ENCODE measurements around the gene BTN3A1. TPM values are rescaled to one million over a fixed set of nuclear protein-coding genes. Genes with fewer than 3 reads are reported as not detected.
"Not testable (repeated sequence)": the region's sequence is repeated elsewhere in the genome, so short reads cannot be mapped to it uniquely, and the experiment has no call there.

BTN3A1 gene
- polyA plus RNA-seq, 2 donors = 4.2 to 6.2 TPM

- H3K4me1 ChIP-seq (ENCODE audit: control insufficient read depth in 2 of 2, insufficient read depth in 2 of 2, low read length in 1 of 2) = no peaks in the 10 kb centered on the region
- peaks cover 0 to 8% of the 10 kb centered on the region in 2 donors for H3K36me3 ChIP-seq (ENCODE audit: control insufficient read depth in 2 of 2, insufficient read depth in 2 of 2, low read length in 1 of 2)
- no peaks in the 10 kb centered on the region for H3K9me3 ChIP-seq (ENCODE audit: control insufficient read depth in 2 of 2, insufficient read depth in 1 of 2, low read depth in 1 of 2, low read length in 1 of 2)
- H3K27ac ChIP-seq (ENCODE audit: low read depth in 2 of 2, low read length in 1 of 2) = no peak overlapping the region
- WGBS, 2 donors = 48 to 67% methylated on average over 3 of the region's 3 CpGs
- H3K27me3 ChIP-seq (ENCODE audit: control insufficient read depth in 1 of 2, insufficient read depth in 2 of 2, low read length in 2 of 2) = no peaks in the 10 kb centered on the region
- H3K4me3 ChIP-seq (ENCODE audit: low read depth in 1 of 2, low read length in 2 of 2) = no peak overlapping the region
Observed at GRCh38 chr6:26377719-26378118, 24.4 kb upstream of the BTN3A1 start.

- not testable (repeated sequence) for H3K9me3 ChIP-seq (ENCODE audit: control insufficient read depth in 2 of 2, insufficient read depth in 1 of 2, low read depth in 1 of 2, low read length in 1 of 2); H3K4me3 ChIP-seq (ENCODE audit: low read depth in 1 of 2, low read length in 2 of 2); H3K36me3 ChIP-seq (ENCODE audit: control insufficient read depth in 2 of 2, insufficient read depth in 2 of 2, low read length in 1 of 2); H3K27ac ChIP-seq (ENCODE audit: low read depth in 2 of 2, low read length in 1 of 2); H3K27me3 ChIP-seq (ENCODE audit: control insufficient read depth in 1 of 2, insufficient read depth in 2 of 2, low read length in 2 of 2); H3K4me1 ChIP-seq (ENCODE audit: control insufficient read depth in 2 of 2, insufficient read depth in 2 of 2, low read length in 1 of 2)
Observed at GRCh38 chr6:26378143-26378542, 23.9 kb upstream of the BTN3A1 start.

- H3K27ac ChIP-seq (ENCODE audit: low read depth in 2 of 2, low read length in 1 of 2) = no peak overlapping the region
- WGBS, 2 donors = 73 to 84% methylated on average over 3 of the region's 3 CpGs
Observed at GRCh38 chr6:26379292-26379691, 22.8 kb upstream of the BTN3A1 start.

GRCh38 chr6:26379740-26380139 is 22.3 kb upstream of the BTN3A1 start:
- H3K27ac ChIP-seq (ENCODE audit: low read depth in 2 of 2, low read length in 1 of 2) = no peak overlapping the region
- peaks cover 0 to 8% of the 10 kb centered on the region in 2 donors for H3K36me3 ChIP-seq (ENCODE audit: control insufficient read depth in 2 of 2, insufficient read depth in 2 of 2, low read length in 1 of 2)
- H3K27me3 ChIP-seq (ENCODE audit: control insufficient read depth in 1 of 2, insufficient read depth in 2 of 2, low read length in 2 of 2) = no peaks in the 10 kb centered on the region
- no peaks in the 10 kb centered on the region for H3K9me3 ChIP-seq (ENCODE audit: control insufficient read depth in 2 of 2, insufficient read depth in 1 of 2, low read depth in 1 of 2, low read length in 1 of 2)
- H3K4me3 ChIP-seq (ENCODE audit: low read depth in 1 of 2, low read length in 2 of 2) = no peak overlapping the region
- H3K4me1 ChIP-seq (ENCODE audit: control insufficient read depth in 2 of 2, insufficient read depth in 2 of 2, low read length in 1 of 2) = no peaks in the 10 kb centered on the region

More at GRCh38 chr6:26379292-26379691, 22.8 kb upstream of the BTN3A1 start:
- Histone ChIP-seq H3K27me3 (ENCODE audit: control insufficient read depth in 1 of 2, insufficient read depth in 2 of 2, low read length in 2 of 2) (no peaks in the 10 kb centered on the region), H3K4me3 (ENCODE audit: low read depth in 1 of 2, low read length in 2 of 2) (no peak overlapping the region), H3K4me1 (ENCODE audit: control insufficient read depth in 2 of 2, insufficient read depth in 2 of 2, low read length in 1 of 2) (no peaks in the 10 kb centered on the region), H3K36me3 (ENCODE audit: control insufficient read depth in 2 of 2, insufficient read depth in 2 of 2, low read length in 1 of 2) (peaks cover 0 to 8% of the 10 kb centered on the region in 2 donors), H3K9me3 (ENCODE audit: control insufficient read depth in 2 of 2, insufficient read depth in 1 of 2, low read depth in 1 of 2, low read length in 1 of 2) (no peaks in the 10 kb centered on the region)

- Histone ChIP-seq H3K36me3 (ENCODE audit: control insufficient read depth in 2 of 2, insufficient read depth in 2 of 2, low read length in 1 of 2) (peaks cover 0 to 3% of the 10 kb centered on the region in 2 donors), H3K4me1 (ENCODE audit: control insufficient read depth in 2 of 2, insufficient read depth in 2 of 2, low read length in 1 of 2) (no peaks in the 10 kb centered on the region), H3K4me3 (ENCODE audit: low read depth in 1 of 2, low read length in 2 of 2) (no peak overlapping the region), H3K27ac (ENCODE audit: low read depth in 2 of 2, low read length in 1 of 2) (no peak overlapping the region), H3K27me3 (ENCODE audit: control insufficient read depth in 1 of 2, insufficient read depth in 2 of 2, low read length in 2 of 2) (no peaks in the 10 kb centered on the region), H3K9me3 (ENCODE audit: control insufficient read depth in 2 of 2, insufficient read depth in 1 of 2, low read depth in 1 of 2, low read length in 1 of 2) (no peaks in the 10 kb centered on the region)
- WGBS, 2 donors = 73 to 84% methylated on average over 3 of the region's 3 CpGs
Observed at GRCh38 chr6:26380256-26380655, 21.8 kb upstream of the BTN3A1 start.

- 86 to 92% methylated on average over 6 of the region's 6 CpGs for WGBS, 2 donors
- Histone ChIP-seq H3K4me3 (ENCODE audit: low read depth in 1 of 2, low read length in 2 of 2) (no peak overlapping the region), H3K27me3 (ENCODE audit: control insufficient read depth in 1 of 2, insufficient read depth in 2 of 2, low read length in 2 of 2) (no peaks in the 10 kb centered on the region), H3K27ac (ENCODE audit: low read depth in 2 of 2, low read length in 1 of 2) (no peak overlapping the region), H3K36me3 (ENCODE audit: control insufficient read depth in 2 of 2, insufficient read depth in 2 of 2, low read length in 1 of 2) (no peaks in the 10 kb centered on the region), H3K9me3 (ENCODE audit: control insufficient read depth in 2 of 2, insufficient read depth in 1 of 2, low read depth in 1 of 2, low read length in 1 of 2) (no peaks in the 10 kb centered on the region), H3K4me1 (ENCODE audit: control insufficient read depth in 2 of 2, insufficient read depth in 2 of 2, low read length in 1 of 2) (no peaks in the 10 kb centered on the region)
Observed at GRCh38 chr6:26382121-26382520, 20.0 kb upstream of the BTN3A1 start.

GRCh38 chr6:26383624-26384417 is 18.3 kb upstream of the BTN3A1 start:
- no peaks in the 10 kb centered on the region for H3K27me3 ChIP-seq (ENCODE audit: control insufficient read depth in 1 of 2, insufficient read depth in 2 of 2, low read length in 2 of 2)
- H3K4me1 ChIP-seq (ENCODE audit: control insufficient read depth in 2 of 2, insufficient read depth in 2 of 2, low read length in 1 of 2) = no peaks in the 10 kb centered on the region
- H3K4me3 ChIP-seq (ENCODE audit: low read depth in 1 of 2, low read length in 2 of 2) = peak overlapping the region; percentile 67 to 92
- WGBS, 2 donors = 9 to 13% methylated on average over 7 of the region's 7 CpGs
- H3K27ac ChIP-seq (ENCODE audit: low read depth in 2 of 2, low read length in 1 of 2) = peak overlapping the region; percentile 56 to 74
- H3K9me3 ChIP-seq (ENCODE audit: control insufficient read depth in 2 of 2, insufficient read depth in 1 of 2, low read depth in 1 of 2, low read length in 1 of 2) = no peaks in the 10 kb centered on the region
- H3K36me3 ChIP-seq (ENCODE audit: control insufficient read depth in 2 of 2, insufficient read depth in 2 of 2, low read length in 1 of 2) = peaks cover 0 to 3% of the 10 kb centered on the region in 2 donors

GRCh38 chr6:26385734-26386125 is 16.3 kb upstream of the BTN3A1 start:
- Histone ChIP-seq H3K36me3 (ENCODE audit: control insufficient read depth in 2 of 2, insufficient read depth in 2 of 2, low read length in 1 of 2) (peaks cover 0 to 7% of the 10 kb centered on the region in 2 donors), H3K4me3 (ENCODE audit: low read depth in 1 of 2, low read length in 2 of 2) (no peak overlapping the region), H3K27me3 (ENCODE audit: control insufficient read depth in 1 of 2, insufficient read depth in 2 of 2, low read length in 2 of 2) (no peaks in the 10 kb centered on the region), H3K27ac (ENCODE audit: low read depth in 2 of 2, low read length in 1 of 2) (no peak overlapping the region), H3K9me3 (ENCODE audit: control insufficient read depth in 2 of 2, insufficient read depth in 1 of 2, low read depth in 1 of 2, low read length in 1 of 2) (no peaks in the 10 kb centered on the region), H3K4me1 (ENCODE audit: control insufficient read depth in 2 of 2, insufficient read depth in 2 of 2, low read length in 1 of 2) (no peaks in the 10 kb centered on the region)
- WGBS, 2 donors = 75 to 77% methylated on average over 9 of the region's 9 CpGs

GRCh38 chr6:26387565-26387964 is 14.5 kb upstream of the BTN3A1 start:
- no peaks in the 10 kb centered on the region for H3K9me3 ChIP-seq (ENCODE audit: control insufficient read depth in 2 of 2, insufficient read depth in 1 of 2, low read depth in 1 of 2, low read length in 1 of 2)
- H3K4me3 ChIP-seq (ENCODE audit: low read depth in 1 of 2, low read length in 2 of 2) = no peak overlapping the region
- no peaks in the 10 kb centered on the region for H3K4me1 ChIP-seq (ENCODE audit: control insufficient read depth in 2 of 2, insufficient read depth in 2 of 2, low read length in 1 of 2)
- H3K27ac ChIP-seq (ENCODE audit: low read depth in 2 of 2, low read length in 1 of 2) = no peak overlapping the region
- no peaks in the 10 kb centered on the region for H3K27me3 ChIP-seq (ENCODE audit: control insufficient read depth in 1 of 2, insufficient read depth in 2 of 2, low read length in 2 of 2)
- peaks cover 0 to 8% of the 10 kb centered on the region in 2 donors for H3K36me3 ChIP-seq (ENCODE audit: control insufficient read depth in 2 of 2, insufficient read depth in 2 of 2, low read length in 1 of 2)

GRCh38 chr6:26388014-26388413 is 14.1 kb upstream of the BTN3A1 start:
- peaks cover 0 to 8% of the 10 kb centered on the region in 2 donors for H3K36me3 ChIP-seq (ENCODE audit: control insufficient read depth in 2 of 2, insufficient read depth in 2 of 2, low read length in 1 of 2)
- 83 to 85% methylated on average over 6 of the region's 6 CpGs for WGBS, 2 donors
- H3K27me3 ChIP-seq (ENCODE audit: control insufficient read depth in 1 of 2, insufficient read depth in 2 of 2, low read length in 2 of 2) = no peaks in the 10 kb centered on the region
- no peaks in the 10 kb centered on the region for H3K9me3 ChIP-seq (ENCODE audit: control insufficient read depth in 2 of 2, insufficient read depth in 1 of 2, low read depth in 1 of 2, low read length in 1 of 2)
- no peaks in the 10 kb centered on the region for H3K4me1 ChIP-seq (ENCODE audit: control insufficient read depth in 2 of 2, insufficient read depth in 2 of 2, low read length in 1 of 2)
- no peak overlapping the region for H3K27ac ChIP-seq (ENCODE audit: low read depth in 2 of 2, low read length in 1 of 2)
- H3K4me3 ChIP-seq (ENCODE audit: low read depth in 1 of 2, low read length in 2 of 2) = no peak overlapping the region
